HepG2 (cell line): ENCODE measurements around the gene C1orf115. TPM values are rescaled to one million over a fixed set of nuclear protein-coding genes. Genes with fewer than 3 reads are reported as not detected.

Experiments used
- KDM5A ChIP-seq: fragments of 200-600 bp; sonication (generic); IDR thresholded peaks from 2 replicates; pipeline ENCODE4 v1.7.0; 2018; ENCODE audit warnings: antibody characterized with exemption, mild to moderate bottlenecking, low read length, borderline replicate concordance
- MIER2 ChIP-seq: IDR thresholded peaks from 2 replicates; pipeline ENCODE4 v1.6.1; 2016; ENCODE audit warnings: missing biosample characterization, missing genetic modification reagents
- NPAS2 ChIP-seq: sonication (generic); formaldehyde crosslinking; IDR thresholded peaks from 2 replicates; pipeline ENCODE4 v1.8.0; 2022; ENCODE audit warnings: mild to moderate bottlenecking, missing genetic modification reagents, borderline replicate concordance
- PHF20 ChIP-seq: sonication (generic); formaldehyde crosslinking; IDR thresholded peaks from 2 replicates; pipeline ENCODE4 v1.5.0; 2020; ENCODE audit warnings: mild to moderate bottlenecking, missing genetic modification reagents
- STAT5B ChIP-seq: sonication (generic); formaldehyde crosslinking; IDR thresholded peaks from 2 replicates; pipeline ENCODE4 v1.4.0; 2020; ENCODE audit warnings: missing genetic modification reagents
- ZFP36L2 ChIP-seq: sonication (generic); formaldehyde crosslinking; IDR thresholded peaks from 2 replicates; pipeline ENCODE4 v1.4.0; 2020; ENCODE audit warnings: missing genetic modification reagents
- polyA plus RNA-seq, 8 experiments: library from polyadenylated mRNA; depleted of rRNA in 3 of 8; stranded (reverse) in 7 of 8; unstranded in 1 of 8; fragments of >200 nt; fragmentation: Illumina TruSeq in 4 of 8; extraction: Trizol in 4 of 8; gene quantifications; 2 replicates each; pipeline versions ENCODE4 v1.2.1 to v1.2.3, GENCODE V29; 2011 to 2016; ENCODE audit warnings: low read depth in 4 of 8, missing spikeins in 1 of 8, mixed read lengths in 1 of 8; ENCODE audit not compliant: insufficient read depth in 1 of 8
- total RNA-seq, 5 experiments: library from RNA; depleted of rRNA; stranded (reverse); fragments of >200 nt; fragmentation: Illumina TruSeq; extraction: Trizol; gene quantifications; 2 replicates each; pipeline ENCODE4 v1.2.3, GENCODE V29; 2016; ENCODE audit warnings: low read depth in 1 of 5
- TF ChIP-seq, protein P1 (sequence below): sonication (generic); formaldehyde crosslinking; IDR thresholded peaks from 2 replicates; pipeline ENCODE4 v1.9.0; 2021; ENCODE audit warnings: missing genetic modification reagents, mild to moderate bottlenecking, borderline replicate concordance
- TF ChIP-seq, protein P2 (sequence below): sonication (generic); formaldehyde crosslinking; IDR thresholded peaks from 2 replicates; pipeline ENCODE4 v1.4.0; 2020; ENCODE audit warnings: missing genetic modification reagents
- TF ChIP-seq, protein P3 (sequence below): sonication (generic); formaldehyde crosslinking; IDR thresholded peaks from one replicate; pipeline ENCODE4 v1.5.1; 2020; ENCODE audit warnings: mild to moderate bottlenecking, missing genetic modification reagents; ENCODE audit errors: not compliant biosample characterization
- TF ChIP-seq, protein P4 (sequence below): sonication (generic); formaldehyde crosslinking; conservative IDR thresholded peaks from 2 replicates; pipeline ENCODE4 v1.4.0; 2020; ENCODE audit warnings: missing genetic modification reagents

C1orf115 gene
- total and polyA plus RNA-seq, 2 of the 13 experiments (the other 11 are each of a cell fraction or from before 2014, with no cell fraction given), result 25.2 to 85.9 TPM

DNA sequence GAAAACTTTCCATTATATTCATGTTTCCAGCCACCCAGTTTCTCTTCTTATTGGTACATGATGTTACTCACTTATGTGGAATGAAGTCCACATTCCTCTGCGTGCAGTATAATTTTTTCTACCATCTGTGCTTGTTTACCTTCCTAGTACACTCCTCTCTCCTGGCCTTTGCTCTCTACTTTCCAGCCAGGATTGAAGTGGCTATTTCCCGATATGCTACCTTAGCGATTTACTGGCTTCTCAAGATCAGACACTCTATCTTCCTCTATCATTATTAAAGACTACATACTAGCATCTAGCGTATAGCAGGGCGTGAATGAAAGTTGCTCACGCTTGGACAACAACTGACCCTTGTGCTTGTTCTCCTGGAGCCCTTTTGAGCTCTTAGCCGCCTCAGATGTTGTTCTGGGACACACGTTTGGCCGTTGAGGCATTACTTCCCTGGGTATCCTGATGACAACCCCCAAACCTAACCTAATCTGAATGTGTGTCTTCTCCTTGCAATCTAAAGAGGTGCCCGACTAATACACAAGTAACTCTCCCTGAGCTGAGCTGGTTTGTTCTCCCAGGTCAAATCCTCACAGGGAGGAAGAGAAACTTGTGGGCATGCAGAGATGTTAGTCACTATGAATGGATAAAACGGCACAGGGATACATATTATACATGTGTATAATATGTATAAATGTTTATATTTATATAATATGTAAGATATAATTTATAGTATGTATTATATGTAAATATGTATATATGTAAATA, 44.6 kb downstream of the C1orf115 start (continued):
- TF ChIP-seq, protein P1, sequence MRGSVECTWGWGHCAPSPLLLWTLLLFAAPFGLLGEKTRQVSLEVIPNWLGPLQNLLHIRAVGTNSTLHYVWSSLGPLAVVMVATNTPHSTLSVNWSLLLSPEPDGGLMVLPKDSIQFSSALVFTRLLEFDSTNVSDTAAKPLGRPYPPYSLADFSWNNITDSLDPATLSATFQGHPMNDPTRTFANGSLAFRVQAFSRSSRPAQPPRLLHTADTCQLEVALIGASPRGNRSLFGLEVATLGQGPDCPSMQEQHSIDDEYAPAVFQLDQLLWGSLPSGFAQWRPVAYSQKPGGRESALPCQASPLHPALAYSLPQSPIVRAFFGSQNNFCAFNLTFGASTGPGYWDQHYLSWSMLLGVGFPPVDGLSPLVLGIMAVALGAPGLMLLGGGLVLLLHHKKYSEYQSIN (CRISPR knock-in tag), result no peak
- TF ChIP-seq, protein P2, sequence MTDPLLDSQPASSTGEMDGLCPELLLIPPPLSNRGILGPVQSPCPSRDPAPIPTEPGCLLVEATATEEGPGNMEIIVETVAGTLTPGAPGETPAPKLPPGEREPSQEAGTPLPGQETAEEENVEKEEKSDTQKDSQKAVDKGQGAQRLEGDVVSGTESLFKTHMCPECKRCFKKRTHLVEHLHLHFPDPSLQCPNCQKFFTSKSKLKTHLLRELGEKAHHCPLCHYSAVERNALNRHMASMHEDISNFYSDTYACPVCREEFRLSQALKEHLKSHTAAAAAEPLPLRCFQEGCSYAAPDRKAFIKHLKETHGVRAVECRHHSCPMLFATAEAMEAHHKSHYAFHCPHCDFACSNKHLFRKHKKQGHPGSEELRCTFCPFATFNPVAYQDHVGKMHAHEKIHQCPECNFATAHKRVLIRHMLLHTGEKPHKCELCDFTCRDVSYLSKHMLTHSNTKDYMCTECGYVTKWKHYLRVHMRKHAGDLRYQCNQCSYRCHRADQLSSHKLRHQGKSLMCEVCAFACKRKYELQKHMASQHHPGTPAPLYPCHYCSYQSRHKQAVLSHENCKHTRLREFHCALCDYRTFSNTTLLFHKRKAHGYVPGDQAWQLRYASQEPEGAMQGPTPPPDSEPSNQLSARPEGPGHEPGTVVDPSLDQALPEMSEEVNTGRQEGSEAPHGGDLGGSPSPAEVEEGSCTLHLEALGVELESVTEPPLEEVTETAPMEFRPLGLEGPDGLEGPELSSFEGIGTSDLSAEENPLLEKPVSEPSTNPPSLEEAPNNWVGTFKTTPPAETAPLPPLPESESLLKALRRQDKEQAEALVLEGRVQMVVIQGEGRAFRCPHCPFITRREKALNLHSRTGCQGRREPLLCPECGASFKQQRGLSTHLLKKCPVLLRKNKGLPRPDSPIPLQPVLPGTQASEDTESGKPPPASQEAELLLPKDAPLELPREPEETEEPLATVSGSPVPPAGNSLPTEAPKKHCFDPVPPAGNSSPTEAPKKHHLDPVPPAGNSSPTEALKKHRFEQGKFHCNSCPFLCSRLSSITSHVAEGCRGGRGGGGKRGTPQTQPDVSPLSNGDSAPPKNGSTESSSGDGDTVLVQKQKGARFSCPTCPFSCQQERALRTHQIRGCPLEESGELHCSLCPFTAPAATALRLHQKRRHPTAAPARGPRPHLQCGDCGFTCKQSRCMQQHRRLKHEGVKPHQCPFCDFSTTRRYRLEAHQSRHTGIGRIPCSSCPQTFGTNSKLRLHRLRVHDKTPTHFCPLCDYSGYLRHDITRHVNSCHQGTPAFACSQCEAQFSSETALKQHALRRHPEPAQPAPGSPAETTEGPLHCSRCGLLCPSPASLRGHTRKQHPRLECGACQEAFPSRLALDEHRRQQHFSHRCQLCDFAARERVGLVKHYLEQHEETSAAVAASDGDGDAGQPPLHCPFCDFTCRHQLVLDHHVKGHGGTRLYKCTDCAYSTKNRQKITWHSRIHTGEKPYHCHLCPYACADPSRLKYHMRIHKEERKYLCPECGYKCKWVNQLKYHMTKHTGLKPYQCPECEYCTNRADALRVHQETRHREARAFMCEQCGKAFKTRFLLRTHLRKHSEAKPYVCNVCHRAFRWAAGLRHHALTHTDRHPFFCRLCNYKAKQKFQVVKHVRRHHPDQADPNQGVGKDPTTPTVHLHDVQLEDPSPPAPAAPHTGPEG, result no peak
- no peak for TF ChIP-seq PHF20
- no peak for TF ChIP-seq NPAS2 (CRISPR knock-in tag)
- TF ChIP-seq KDM5A, result no peak
- no peak for TF ChIP-seq STAT5B
- 0 out of 2 replicates have a peak, but pooled peaks have one; percentile 44 for TF ChIP-seq MIER2 (CRISPR knock-in tag)
- no peak for TF ChIP-seq ZFP36L2 (CRISPR knock-in tag)
- TF ChIP-seq, protein P3, sequence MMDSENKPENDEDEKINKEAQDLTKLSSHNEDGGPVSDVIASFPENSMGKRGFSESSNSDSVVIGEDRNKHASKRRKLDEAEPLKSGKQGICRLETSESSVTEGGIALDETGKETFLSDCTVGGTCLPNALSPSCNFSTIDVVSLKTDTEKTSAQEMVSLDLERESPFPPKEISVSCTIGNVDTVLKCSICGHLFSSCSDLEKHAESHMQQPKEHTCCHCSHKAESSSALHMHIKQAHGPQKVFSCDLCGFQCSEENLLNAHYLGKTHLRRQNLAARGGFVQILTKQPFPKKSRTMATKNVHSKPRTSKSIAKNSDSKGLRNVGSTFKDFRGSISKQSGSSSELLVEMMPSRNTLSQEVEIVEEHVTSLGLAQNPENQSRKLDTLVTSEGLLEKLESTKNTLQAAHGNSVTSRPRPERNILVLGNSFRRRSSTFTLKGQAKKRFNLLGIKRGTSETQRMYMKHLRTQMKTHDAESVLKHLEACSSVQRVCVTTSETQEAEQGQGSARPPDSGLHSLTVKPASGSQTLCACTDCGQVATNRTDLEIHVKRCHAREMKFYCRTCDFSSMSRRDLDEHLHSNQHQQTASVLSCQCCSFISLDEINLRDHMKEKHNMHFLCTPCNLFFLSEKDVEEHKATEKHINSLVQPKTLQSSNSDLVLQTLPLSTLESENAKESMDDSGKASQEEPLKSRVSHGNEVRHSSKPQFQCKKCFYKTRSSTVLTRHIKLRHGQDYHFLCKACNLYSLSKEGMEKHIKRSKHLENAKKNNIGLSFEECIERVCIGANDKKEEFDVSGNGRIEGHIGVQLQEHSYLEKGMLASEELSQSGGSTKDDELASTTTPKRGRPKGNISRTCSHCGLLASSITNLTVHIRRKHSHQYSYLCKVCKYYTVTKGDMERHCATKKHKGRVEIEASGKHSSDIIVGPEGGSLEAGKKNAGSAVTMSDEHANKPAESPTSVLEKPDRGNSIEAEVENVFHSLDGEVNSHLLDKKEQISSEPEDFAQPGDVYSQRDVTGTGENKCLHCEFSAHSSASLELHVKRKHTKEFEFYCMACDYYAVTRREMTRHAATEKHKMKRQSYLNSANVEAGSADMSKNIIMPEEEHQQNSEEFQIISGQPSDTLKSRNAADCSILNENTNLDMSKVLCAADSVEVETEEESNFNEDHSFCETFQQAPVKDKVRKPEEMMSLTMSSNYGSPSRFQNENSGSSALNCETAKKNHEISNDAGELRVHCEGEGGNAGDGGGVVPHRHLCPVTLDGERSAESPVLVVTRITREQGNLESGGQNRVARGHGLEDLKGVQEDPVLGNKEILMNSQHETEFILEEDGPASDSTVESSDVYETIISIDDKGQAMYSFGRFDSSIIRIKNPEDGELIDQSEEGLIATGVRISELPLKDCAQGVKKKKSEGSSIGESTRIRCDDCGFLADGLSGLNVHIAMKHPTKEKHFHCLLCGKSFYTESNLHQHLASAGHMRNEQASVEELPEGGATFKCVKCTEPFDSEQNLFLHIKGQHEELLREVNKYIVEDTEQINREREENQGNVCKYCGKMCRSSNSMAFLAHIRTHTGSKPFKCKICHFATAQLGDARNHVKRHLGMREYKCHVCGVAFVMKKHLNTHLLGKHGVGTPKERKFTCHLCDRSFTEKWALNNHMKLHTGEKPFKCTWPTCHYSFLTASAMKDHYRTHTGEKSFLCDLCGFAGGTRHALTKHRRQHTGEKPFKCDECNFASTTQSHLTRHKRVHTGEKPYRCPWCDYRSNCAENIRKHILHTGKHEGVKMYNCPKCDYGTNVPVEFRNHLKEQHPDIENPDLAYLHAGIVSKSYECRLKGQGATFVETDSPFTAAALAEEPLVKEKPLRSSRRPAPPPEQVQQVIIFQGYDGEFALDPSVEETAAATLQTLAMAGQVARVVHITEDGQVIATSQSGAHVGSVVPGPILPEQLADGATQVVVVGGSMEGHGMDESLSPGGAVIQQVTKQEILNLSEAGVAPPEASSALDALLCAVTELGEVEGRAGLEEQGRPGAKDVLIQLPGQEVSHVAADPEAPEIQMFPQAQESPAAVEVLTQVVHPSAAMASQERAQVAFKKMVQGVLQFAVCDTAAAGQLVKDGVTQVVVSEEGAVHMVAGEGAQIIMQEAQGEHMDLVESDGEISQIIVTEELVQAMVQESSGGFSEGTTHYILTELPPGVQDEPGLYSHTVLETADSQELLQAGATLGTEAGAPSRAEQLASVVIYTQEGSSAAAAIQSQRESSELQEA, result no peak
- TF ChIP-seq, protein P4, sequence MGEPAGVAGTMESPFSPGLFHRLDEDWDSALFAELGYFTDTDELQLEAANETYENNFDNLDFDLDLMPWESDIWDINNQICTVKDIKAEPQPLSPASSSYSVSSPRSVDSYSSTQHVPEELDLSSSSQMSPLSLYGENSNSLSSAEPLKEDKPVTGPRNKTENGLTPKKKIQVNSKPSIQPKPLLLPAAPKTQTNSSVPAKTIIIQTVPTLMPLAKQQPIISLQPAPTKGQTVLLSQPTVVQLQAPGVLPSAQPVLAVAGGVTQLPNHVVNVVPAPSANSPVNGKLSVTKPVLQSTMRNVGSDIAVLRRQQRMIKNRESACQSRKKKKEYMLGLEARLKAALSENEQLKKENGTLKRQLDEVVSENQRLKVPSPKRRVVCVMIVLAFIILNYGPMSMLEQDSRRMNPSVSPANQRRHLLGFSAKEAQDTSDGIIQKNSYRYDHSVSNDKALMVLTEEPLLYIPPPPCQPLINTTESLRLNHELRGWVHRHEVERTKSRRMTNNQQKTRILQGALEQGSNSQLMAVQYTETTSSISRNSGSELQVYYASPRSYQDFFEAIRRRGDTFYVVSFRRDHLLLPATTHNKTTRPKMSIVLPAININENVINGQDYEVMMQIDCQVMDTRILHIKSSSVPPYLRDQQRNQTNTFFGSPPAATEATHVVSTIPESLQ (CRISPR knock-in tag), result no peak
